Neural progenitor cell (in vitro differentiated cells): ENCODE data around the gene PFN1. TPM values are rescaled to one million over a fixed set of nuclear protein-coding genes. Genes with fewer than 3 reads are reported as not detected.

Experiments used
- DNase-seq: peaks from one replicate; pipeline ENCODE4 v3.0.0-alpha.2; 2016; ENCODE audit warnings: low spot score
- H2AFZ ChIP-seq: fragments of 200-600 bp; sonication (generic); replicated peaks from 2 replicates; pipeline ENCODE4 v1.6.1; 2016; ENCODE audit warnings: antibody characterized with exemption
- H3F3A ChIP-seq: fragments of 200-600 bp; sonication (generic); 2 replicates; pipeline ENCODE4 v1.6.1; 2016; ENCODE audit warnings: antibody characterized with exemption, low read depth
- H3K27ac ChIP-seq: fragments of 200-600 bp; sonication (generic); 2 replicates; pipeline ENCODE4 v1.5.1; 2016; ENCODE audit warnings: mild to moderate bottlenecking
- H3K27me3 ChIP-seq: fragments of 200-600 bp; sonication (generic); 2 replicates; pipeline ENCODE4 v1.6.1; 2016; ENCODE audit warnings: mild to moderate bottlenecking, moderate library complexity
- H3K36me3 ChIP-seq: fragments of 200-600 bp; sonication (generic); 2 replicates; pipeline ENCODE4 v1.5.1; 2016
- H3K4me1 ChIP-seq: fragments of 200-600 bp; sonication (generic); 2 replicates; pipeline ENCODE4 v1.6.1; 2016; ENCODE audit warnings: mixed run types
- H3K4me2 ChIP-seq: fragments of 200-600 bp; sonication (generic); 2 replicates; pipeline ENCODE4 v1.6.1; 2016
- H3K4me3 ChIP-seq: fragments of 200-600 bp; sonication (generic); 2 replicates; pipeline ENCODE4 v1.5.1; 2016
- H3K79me2 ChIP-seq: fragments of 200-600 bp; sonication (generic); 2 replicates; pipeline ENCODE4 v1.6.1; 2016; ENCODE audit warnings: low read depth
- H3K9ac ChIP-seq: fragments of 200-600 bp; sonication (generic); 2 replicates; pipeline ENCODE4 v1.6.1; 2016
- H3K9me3 ChIP-seq: fragments of 200-600 bp; sonication (generic); 2 replicates; pipeline ENCODE4 v1.5.1; 2016; ENCODE audit warnings: low read depth
- H4K20me1 ChIP-seq: fragments of 200-600 bp; sonication (generic); 2 replicates; pipeline ENCODE4 v1.6.1; 2016; ENCODE audit warnings: low read depth
- H3K27ac Mint-ChIP-seq: 3 replicates; pipeline ENCODE4 v1.8.0; 2021; ENCODE audit warnings: mixed read lengths
- H3K27me3 Mint-ChIP-seq: 2 replicates; pipeline ENCODE4 v1.8.0; 2022; ENCODE audit warnings: low read depth, mild to moderate bottlenecking, inconsistent platforms, moderate library complexity, mixed read lengths; ENCODE audit not compliant: insufficient read depth
- H3K36me3 Mint-ChIP-seq: 3 replicates; pipeline ENCODE4 v1.8.0; 2021; ENCODE audit warnings: mixed read lengths
- H3K4me1 Mint-ChIP-seq: 3 replicates; pipeline ENCODE4 v1.8.0; 2021; ENCODE audit warnings: mixed read lengths
- H3K4me3 Mint-ChIP-seq: 3 replicates; pipeline ENCODE4 v1.8.0; 2021; ENCODE audit warnings: mild to moderate bottlenecking, moderate library complexity, mixed read lengths
- H3K9me3 Mint-ChIP-seq: 3 replicates; pipeline ENCODE4 v1.8.0; 2020; ENCODE audit warnings: mixed read lengths
- CTCF ChIP-seq: fragments of 200-600 bp; sonication (generic); IDR thresholded peaks from 2 replicates; pipeline ENCODE4 v1.5.1; 2017; ENCODE audit warnings: antibody characterized with exemption, mild to moderate bottlenecking
- EZH2 ChIP-seq: fragments of 200-600 bp; sonication (generic); IDR thresholded peaks from 2 replicates; pipeline ENCODE4 v1.6.1; 2017; ENCODE audit warnings: antibody characterized with exemption, mild to moderate bottlenecking, moderate library complexity
- EZH2phosphoT487 ChIP-seq: fragments of 200-600 bp; sonication (generic); IDR thresholded peaks from 2 replicates; pipeline ENCODE4 v1.6.1; 2017; ENCODE audit warnings: antibody characterized with exemption
- total RNA-seq: library from RNA; depleted of rRNA; stranded (reverse); fragments of >200 nt; gene quantifications from 2 replicates; pipeline ENCODE4 v1.2.3, GENCODE V29; 2015; ENCODE audit warnings: low replicate concordance

Gene PFN1
- total RNA-seq, 1 donor from 2014 or later, result 203 TPM

- TF ChIP-seq EZH2phosphoT487 (no peak), EZH2 (no peak)
- Histone ChIP-seq H4K20me1 (peaks cover 32% of the 10 kb centered on the region), H3F3A (peaks cover 31% of the 10 kb centered on the region), H3K9ac (peak within 1 kb of the TSS; percentile 79), H3K36me3 (no peaks in the 10 kb centered on the region), H2AFZ (peak within 1 kb of the TSS; percentile 78), H3K27ac (peak within 1 kb of the TSS; percentile 93), H3K4me2 (peak within 1 kb of the TSS; percentile 95), H3K4me3 (peak within 1 kb of the TSS; percentile 65), H3K4me1 (peaks cover 14% of the 10 kb centered on the region), H3K79me2 (peaks cover 38% of the 10 kb centered on the region), H3K9me3 (no peaks in the 10 kb centered on the region), H3K27me3 (peaks cover 3% of the 10 kb centered on the region)
- DNase-seq, result peak; percentile 97
- Mint-ChIP-seq H3K36me3 (peaks cover 22% of the 10 kb centered on the region), H3K4me3 (no peak within 1 kb of the TSS), H3K27ac (no peak within 1 kb of the TSS), H3K4me1 (peaks cover 32% of the 10 kb centered on the region), H3K9me3 (peaks cover 7% of the 10 kb centered on the region), H3K27me3 (peaks cover 8% of the 10 kb centered on the region)
These were observed 19.5 kb upstream of the PFN1 start, which contains the start of gene SPAG7 for GRCh38 chr17:4967539-4968485. TSS of gene SPAG7 (minus strand) at chr17:4967817. CDS start at chr17:4967804, 13 bp downstream.

GRCh38 chr17:4966844-4967538 lies 18.7 kb upstream of the PFN1 start:
- Histone ChIP-seq H4K20me1 (peaks cover 24% of the 10 kb centered on the region), H3K9me3 (no peaks in the 10 kb centered on the region), H2AFZ (no peak overlapping the region), H3F3A (peaks cover 26% of the 10 kb centered on the region), H3K36me3 (no peaks in the 10 kb centered on the region), H3K4me2 (peak overlapping the region; percentile 77), H3K79me2 (peaks cover 38% of the 10 kb centered on the region), H3K27me3 (no peaks in the 10 kb centered on the region), H3K9ac (peak overlapping the region; percentile 22), H3K4me3 (peak overlapping the region; percentile 65), H3K27ac (peak overlapping the region; percentile 93), H3K4me1 (peaks cover 14% of the 10 kb centered on the region)
- Mint-ChIP-seq H3K27ac (no peak overlapping the region), H3K36me3 (peaks cover 20% of the 10 kb centered on the region), H3K4me3 (no peak overlapping the region), H3K4me1 (peaks cover 31% of the 10 kb centered on the region), H3K27me3 (peaks cover 8% of the 10 kb centered on the region), H3K9me3 (peaks cover 7% of the 10 kb centered on the region)
- TF ChIP-seq CTCF (no peak), EZH2phosphoT487 (no peak), EZH2 (no peak)
- DNase-seq, result peak; percentile 99

- H3K4me1 ChIP-seq, result peaks cover 19% of the 10 kb centered on the region
- H2AFZ ChIP-seq, result no peak overlapping the region
- H3K36me3 Mint-ChIP-seq, result peaks cover 20% of the 10 kb centered on the region
- no peaks in the 10 kb centered on the region for H3K27me3 ChIP-seq
- peaks cover 8% of the 10 kb centered on the region for H3K27me3 Mint-ChIP-seq
- peaks cover 29% of the 10 kb centered on the region for H3K4me1 Mint-ChIP-seq
- no peak overlapping the region for H3K9ac ChIP-seq
- peaks cover 32% of the 10 kb centered on the region for H3F3A ChIP-seq
- H3K79me2 ChIP-seq, result peaks cover 38% of the 10 kb centered on the region
- H3K9me3 ChIP-seq, result no peaks in the 10 kb centered on the region
- H3K27ac ChIP-seq, result no peak overlapping the region
- no peak overlapping the region for H3K27ac Mint-ChIP-seq
- no peak for DNase-seq
- H3K9me3 Mint-ChIP-seq, result peaks cover 7% of the 10 kb centered on the region
- H3K4me2 ChIP-seq, result no peak overlapping the region
- peaks cover 17% of the 10 kb centered on the region for H4K20me1 ChIP-seq
- no peak overlapping the region for H3K4me3 ChIP-seq
- peak overlapping the region; percentile 65 for H3K4me3 Mint-ChIP-seq
- no peaks in the 10 kb centered on the region for H3K36me3 ChIP-seq
- TF ChIP-seq EZH2phosphoT487 (no peak), CTCF (no peak), EZH2 (no peak)
These were observed 17.1 kb upstream of the PFN1 start for GRCh38 chr17:4965311-4965986.
